IMR-90 (cell line): Measurements from ENCODE around the gene FNDC7. TPM values are rescaled to one million over a fixed set of nuclear protein-coding genes. Genes with fewer than 3 reads are reported as not detected.

ENCODE experiments used
- MAZ ChIP-seq: IDR thresholded peaks from 2 replicates; pipeline ENCODE4 v1.6.1; 2012; ENCODE audit warnings: low read depth, mild to moderate bottlenecking, low read length, improper control_type of control experiment, moderate library complexity, borderline replicate concordance
- RAD21 ChIP-seq: IDR thresholded peaks from 2 replicates; pipeline ENCODE4 v1.6.1; 2012; ENCODE audit warnings: low read length, improper control_type of control experiment
- SMC3 ChIP-seq: fragments of 150-350 bp; IDR thresholded peaks from 2 replicates; pipeline ENCODE4 v1.6.1; 2016; ENCODE audit warnings: low read depth, mild to moderate bottlenecking, antibody characterized with exemption, low read length, moderate library complexity
- polyA plus RNA-seq, 3 experiments: library from polyadenylated mRNA; depleted of rRNA; stranded (reverse); fragments of >200 nt; gene quantifications; 2 replicates each; pipeline ENCODE4 v1.2.3, GENCODE V29; 2012; ENCODE audit warnings: low replicate concordance in 1 of 3
- total RNA-seq: library from RNA; depleted of rRNA; stranded (reverse); fragments of >200 nt; gene quantifications from 2 replicates; pipeline ENCODE4 v1.2.3, GENCODE V29; 2012

FNDC7 gene
- total and polyA plus RNA-seq, 2 of the 4 experiments (the other 2 are of a cell fraction), result not detected

DNA sequence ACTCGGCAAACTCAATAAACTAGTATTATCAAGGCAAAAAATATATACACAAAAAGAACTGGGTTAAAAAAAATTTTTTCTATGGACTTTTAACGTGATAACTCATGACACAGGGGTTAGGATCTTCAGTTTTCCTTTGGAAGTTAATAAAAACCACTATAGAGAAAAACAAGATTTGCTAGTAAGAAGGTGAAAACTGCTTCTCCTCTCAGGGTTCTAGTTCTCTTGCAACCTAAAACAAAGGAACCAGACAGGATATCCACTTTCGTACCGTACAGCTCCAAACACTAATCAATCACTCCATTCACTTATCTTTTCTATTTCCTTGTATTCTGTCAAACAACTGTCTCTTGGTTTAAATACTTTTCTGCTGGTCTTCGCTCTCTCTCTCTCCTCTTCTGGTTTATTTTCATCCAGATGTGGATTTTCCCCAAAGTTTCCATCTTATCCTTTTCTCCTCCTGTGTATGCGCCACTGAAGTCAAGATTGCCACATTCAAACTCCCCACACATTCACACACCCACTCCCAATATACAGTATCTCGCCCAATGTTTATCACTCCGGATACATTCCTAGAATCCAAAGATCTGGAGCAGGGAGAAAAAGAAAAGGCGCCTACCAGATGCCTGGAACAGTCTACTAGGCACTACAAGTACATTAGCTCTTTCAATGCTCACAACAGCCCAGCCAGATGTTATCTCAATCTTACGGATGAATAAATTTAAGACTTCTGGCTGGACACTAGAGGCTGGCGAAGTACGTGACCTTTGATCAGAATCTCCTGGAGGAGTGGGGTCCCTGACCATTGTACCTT lies 21.4 kb upstream of the FNDC7 start (continued):
- TF ChIP-seq RAD21 (no peak), MAZ (no peak), SMC3 (no peak)
